Esophagus muscularis mucosa (tissue), 4 donors: ENCODE results near the gene OTOG. TPM values are rescaled to one million over a fixed set of nuclear protein-coding genes. Genes with fewer than 3 reads are reported as not detected.

ENCODE experiments used
- DNase-seq: peaks from one replicate; pipeline ENCODE4 v3.0.0-alpha.2; 2017; ENCODE audit errors: extremely low spot score
- H3K27ac ChIP-seq, 4 donors: fragments of 200-600 bp; sonication (generic); replicated peaks in 1 of 4; 1 replicate in 3 of 4; 2 replicates in 1 of 4; pipeline ENCODE4 v1.5.1; 2016 to 2019; ENCODE audit warnings: mild to moderate bottlenecking in 1 of 4
- H3K27me3 ChIP-seq, 4 donors: fragments of 200-600 bp; sonication (generic); one replicate each; pipeline versions ENCODE4 v1.5.1 to v1.6.0; 2016 to 2019
- H3K36me3 ChIP-seq, 4 donors: fragments of 200-600 bp; sonication (generic); one replicate each; pipeline ENCODE4 v1.5.1; 2016 to 2019
- H3K4me1 ChIP-seq, 4 donors: fragments of 200-600 bp; sonication (generic); one replicate each; pipeline ENCODE4 v1.5.1; 2016 to 2019
- H3K4me3 ChIP-seq, 4 donors: fragments of 200-600 bp; sonication (generic); 1 replicate in 2 of 4; 2 replicates in 2 of 4; pipeline ENCODE4 v1.5.1; 2016 to 2019; ENCODE audit warnings: mild to moderate bottlenecking in 4 of 4, moderate library complexity in 1 of 4
- H3K9me3 ChIP-seq, 4 donors: fragments of 200-600 bp; sonication (generic); 1 replicate in 3 of 4; 2 replicates in 1 of 4; pipeline ENCODE4 v1.5.1; 2016 to 2019
- CTCF ChIP-seq, 3 experiments: fragments of 200-600 bp in 2 of 3; fragments of 450-650 bp in 1 of 3; sonication (generic) in 2 of 3; IDR thresholded peaks; one replicate each; pipeline ENCODE4 v1.5.1; 2017 to 2019; ENCODE audit warnings: antibody characterized with exemption in 3 of 3, mild to moderate bottlenecking in 2 of 3, moderate library complexity in 1 of 3
- EP300 ChIP-seq: sonication (generic); formaldehyde crosslinking; IDR thresholded peaks from one replicate; pipeline ENCODE4 v1.6.1; 2017; ENCODE audit warnings: antibody characterized with exemption
- POLR2A ChIP-seq: fragments of 450-650 bp; IDR thresholded peaks from one replicate; pipeline ENCODE4 v1.6.1; 2017; ENCODE audit warnings: antibody characterized with exemption, moderate library complexity, mild to moderate bottlenecking, low read depth
- POLR2AphosphoS5 ChIP-seq, 2 donors: sonication (generic); formaldehyde crosslinking; IDR thresholded peaks; one replicate each; pipeline ENCODE4 v1.6.1; 2017; ENCODE audit warnings: antibody characterized with exemption in 2 of 2
- whole genome bisulfite sequencing: methylation state at CpG from one replicate; pipeline ENCODE4 v1.1.5; 2018; 5-methylcytosine and 5-hydroxymethylcytosine counted together
- intact Hi-C: fragments of 100-400 bp; cut with DNase I; formaldehyde crosslinking; loops from one replicate; pipeline ENCODE4 v1.15.1; 2023
- total RNA-seq, 4 donors: library from RNA; depleted of rRNA; stranded (reverse); fragments of >200 nt; gene quantifications; one replicate each; pipeline versions ENCODE4 v1.1.0 to v1.2.1, GENCODE V29; 2016

Gene OTOG
- total RNA-seq, 4 donors from 2014 or later, result not detected

GRCh38 chr11:17581036-17581731 is 34.1 kb downstream of the OTOG start:
- Histone ChIP-seq H3K27ac (no peak overlapping the region), H3K27me3 (peaks cover 0 to 8% (median 2%) of the 10 kb centered on the region in 4 donors), H3K9me3 (peaks cover 0 to 5% (median 1%) of the 10 kb centered on the region in 4 donors), H3K4me1 (no peaks in the 10 kb centered on the region), H3K4me3 (no peak overlapping the region), H3K36me3 (no peaks in the 10 kb centered on the region)
- 76% methylated on average over 6 of the region's 6 CpGs for WGBS
- intact Hi-C loops, result no loop called here
- no peak for DNase-seq
- TF ChIP-seq POLR2AphosphoS5 (IDR thresholded peaks at IDR 0.05) (no peak), CTCF (IDR thresholded peaks at IDR 0.05) (no peak), EP300 (no peak), POLR2A (no peak)

GRCh38 chr11:17581732-17582053 is 34.6 kb downstream of the OTOG start:
- H3K36me3 ChIP-seq, result no peaks in the 10 kb centered on the region
- no peaks in the 10 kb centered on the region for H3K4me1 ChIP-seq
- TF ChIP-seq POLR2A (no peak), EP300 (no peak), CTCF (IDR thresholded peaks at IDR 0.05) (no peak), POLR2AphosphoS5 (IDR thresholded peaks at IDR 0.05) (no peak)
- WGBS, result 96% methylated on average over 4 of the region's 4 CpGs
- intact Hi-C loops, result no loop called here
- H3K9me3 ChIP-seq, result peaks cover 0 to 5% (median 1%) of the 10 kb centered on the region in 4 donors
- peaks cover 0 to 8% (median 2%) of the 10 kb centered on the region in 4 donors for H3K27me3 ChIP-seq
- no peak for DNase-seq
- H3K27ac ChIP-seq, result no peak overlapping the region
- no peak overlapping the region for H3K4me3 ChIP-seq

- peaks cover 0 to 5% (median 1%) of the 10 kb centered on the region in 4 donors for H3K9me3 ChIP-seq
- H3K27ac ChIP-seq, result no peak overlapping the region
- no peak for DNase-seq
- intact Hi-C loops, result no loop called here
- no peaks in the 10 kb centered on the region for H3K4me1 ChIP-seq
- WGBS, result 67% methylated on average over 5 of the region's 6 CpGs
- no peak overlapping the region for H3K4me3 ChIP-seq
- peaks cover 0 to under 1% (median 0%) of the 10 kb centered on the region in 4 donors for H3K27me3 ChIP-seq
- no peaks in the 10 kb centered on the region for H3K36me3 ChIP-seq
- TF ChIP-seq POLR2AphosphoS5 (IDR thresholded peaks at IDR 0.05) (no peak), POLR2A (no peak), EP300 (no peak)
Observed at GRCh38 chr11:17585911-17586695, 39.0 kb downstream of the OTOG start.

GRCh38 chr11:17588166-17588565 is 41.1 kb downstream of the OTOG start:
- Histone ChIP-seq H3K36me3 (no peaks in the 10 kb centered on the region), H3K27ac (no peak overlapping the region), H3K4me3 (no peak overlapping the region), H3K9me3 (no peaks in the 10 kb centered on the region), H3K27me3 (peaks cover 0 to 10% (median 0%) of the 10 kb centered on the region in 4 donors), H3K4me1 (no peaks in the 10 kb centered on the region)
- DNase-seq, result no peak
- intact Hi-C loops, result no loop called here
- 78% methylated on average over 7 of the region's 8 CpGs for WGBS
- TF ChIP-seq POLR2A (no peak), CTCF (IDR thresholded peaks at IDR 0.05) (no peak), POLR2AphosphoS5 (IDR thresholded peaks at IDR 0.05) (no peak), EP300 (no peak)

- H3K4me1 ChIP-seq, result no peaks in the 10 kb centered on the region
- H3K27me3 ChIP-seq, result peaks cover 0 to 10% (median 0%) of the 10 kb centered on the region in 4 donors
- DNase-seq, result no peak
- intact Hi-C loops, result no loop called here
- no peaks in the 10 kb centered on the region for H3K36me3 ChIP-seq
- no peak overlapping the region for H3K27ac ChIP-seq
- WGBS, result 88% methylated on average over 4 of the region's 4 CpGs
- TF ChIP-seq EP300, result no peak
- TF ChIP-seq POLR2A, result no peak
- no peak for TF ChIP-seq POLR2AphosphoS5 (IDR thresholded peaks at IDR 0.05)
- no peak for TF ChIP-seq CTCF (IDR thresholded peaks at IDR 0.05)
- no peak overlapping the region for H3K4me3 ChIP-seq
- H3K9me3 ChIP-seq, result no peaks in the 10 kb centered on the region
Observed at GRCh38 chr11:17588721-17589120, 41.7 kb downstream of the OTOG start.
